Measurements from ENCODE around the gene CTRL. TPM values are rescaled to one million over a fixed set of nuclear protein-coding genes. Genes with fewer than 3 reads are reported as not detected.

CTRL gene
- total RNA-seq, 1 donor from 2014 or later, result 6.5 TPM

Other genes with a start within 250 kb of the CTRL start
- gene GFOD2, start 212.5 kb downstream of the CTRL start, total RNA-seq, result 16.2 and 18.3 TPM in 2 replicates
- gene RANBP10, start 125.3 kb downstream of the CTRL start, total RNA-seq, result 18.2 and 18.6 TPM in 2 replicates
- gene TSNAXIP1, start 125.0 kb downstream of the CTRL start, total RNA-seq, result 0.65 and 0.80 TPM in 2 replicates
- 46.4 and 48.7 TPM in 2 replicates for gene THAP11, start 89.5 kb downstream of the CTRL start, total RNA-seq
- 184 and 188 TPM in 2 replicates for gene NUTF2, start 84.9 kb downstream of the CTRL start, total RNA-seq
- 37.0 and 44.5 TPM in 2 replicates for gene CENPT, start 84.2 kb downstream of the CTRL start, total RNA-seq
- gene EDC4, start 58.8 kb downstream of the CTRL start, total RNA-seq, result 112 and 122 TPM in 2 replicates
- gene NRN1L, start 47.0 kb downstream of the CTRL start, total RNA-seq, result 0.63 TPM in 1 of 2 replicates, not detected in the other
- 14.4 and 16.3 TPM in 2 replicates for gene PSKH1, start 38.6 kb downstream of the CTRL start, total RNA-seq
- gene PSMB10, start 5.0 kb upstream of the CTRL start, total RNA-seq, result 211 and 214 TPM in 2 replicates
- 16.5 and 18.2 TPM in 2 replicates for gene LCAT, start 12.3 kb upstream of the CTRL start, total RNA-seq
- gene SLC12A4, start 36.8 kb upstream of the CTRL start, total RNA-seq, result 40.6 and 44.7 TPM in 2 replicates
- not detected in 2 replicates for gene DPEP3, start 48.6 kb upstream of the CTRL start, total RNA-seq
- 1.7 and 2.3 TPM in 2 replicates for gene DPEP2, start 67.6 kb upstream of the CTRL start, total RNA-seq
- gene DPEP2NB, start 84.0 kb upstream of the CTRL start, total RNA-seq, result not detected in 2 replicates
- 23.9 and 26.1 TPM in 2 replicates for gene DDX28, start 91.4 kb upstream of the CTRL start, total RNA-seq
- gene DUS2, start 91.4 kb upstream of the CTRL start, total RNA-seq, result 35.3 and 42.6 TPM in 2 replicates
- 143 and 146 TPM in 2 replicates for gene NFATC3, start 153.5 kb upstream of the CTRL start, total RNA-seq

Measured in activated CD4-positive, alpha-beta T cell treated with anti-CD3 and anti-CD28 coated beads, Interleukin-2, amount 10 ng/mL, durations not matched to agents 24 days and 14 days (primary cell).